GM23338 (cell line): Measurements from ENCODE around the gene IFRD1. TPM values are rescaled to one million over a fixed set of nuclear protein-coding genes. Genes with fewer than 3 reads are reported as not detected.

ENCODE experiments used
- ATAC-seq: fragments of 200-7000 bp; cut with Tn5 transposase; 3 replicates; pipeline ENCODE4 v1.9.1; 2020
- DNase-seq: peaks from one replicate; pipeline ENCODE4 v3.0.0-alpha.2; 2015; ENCODE audit warnings: low spot score
- H2AFZ ChIP-seq: fragments of 200-600 bp; sonication (generic); 2 replicates; pipeline ENCODE4 v1.8.0; 2016; ENCODE audit warnings: antibody characterized with exemption, mild to moderate bottlenecking, moderate library complexity
- H3F3A ChIP-seq: fragments of 200-600 bp; sonication (generic); replicated peaks from 2 replicates; pipeline ENCODE4 v1.8.0; 2017; ENCODE audit warnings: antibody characterized with exemption, mixed run types, low read depth
- H3K27ac ChIP-seq: fragments of 200-600 bp; sonication (generic); 2 replicates; pipeline ENCODE4 v1.6.1; 2016; ENCODE audit warnings: low read depth
- H3K27me3 ChIP-seq: fragments of 200-600 bp; sonication (generic); 2 replicates; pipeline ENCODE4 v1.8.0; 2016; ENCODE audit warnings: mild to moderate bottlenecking, mixed run types, moderate library complexity; ENCODE audit not compliant: insufficient read depth
- H3K36me3 ChIP-seq: fragments of 200-600 bp; sonication (generic); 2 replicates; pipeline ENCODE4 v1.8.0; 2016; ENCODE audit warnings: mild to moderate bottlenecking; ENCODE audit not compliant: insufficient read depth
- H3K4me1 ChIP-seq: fragments of 200-600 bp; sonication (generic); 2 replicates; pipeline ENCODE4 v1.8.0; 2016; ENCODE audit warnings: mild to moderate bottlenecking, moderate library complexity; ENCODE audit not compliant: insufficient read depth
- H3K4me2 ChIP-seq: fragments of 200-600 bp; sonication (generic); 2 replicates; pipeline ENCODE4 v1.7.1; 2017; ENCODE audit warnings: mixed run types
- H3K4me3 ChIP-seq: fragments of 200-600 bp; sonication (generic); 2 replicates; pipeline ENCODE4 v1.6.1; 2016; ENCODE audit warnings: mixed run types
- H3K79me2 ChIP-seq: fragments of 200-600 bp; sonication (generic); replicated peaks from 2 replicates; pipeline ENCODE4 v1.8.0; 2017; ENCODE audit warnings: mild to moderate bottlenecking; ENCODE audit not compliant: insufficient read depth
- H3K9me2 ChIP-seq: fragments of 200-600 bp; sonication (generic); 2 replicates; pipeline ENCODE4 v1.8.0; 2017; ENCODE audit not compliant: insufficient read depth
- H4K20me1 ChIP-seq: fragments of 200-600 bp; sonication (generic); replicated peaks from 2 replicates; pipeline ENCODE4 v1.8.0; 2017; ENCODE audit warnings: mild to moderate bottlenecking; ENCODE audit not compliant: insufficient read depth
- H3K27ac Mint-ChIP-seq: 2 replicates; pipeline ENCODE4 v1.8.0; 2020; ENCODE audit warnings: inconsistent platforms, mild to moderate bottlenecking, moderate library complexity, mixed read lengths
- H3K27me3 Mint-ChIP-seq: 3 replicates; pipeline ENCODE4 v1.8.0; 2022; ENCODE audit warnings: low read depth, mild to moderate bottlenecking, moderate library complexity, mixed read lengths, inconsistent platforms; ENCODE audit not compliant: insufficient read depth, poor library complexity
- H3K36me3 Mint-ChIP-seq: 3 replicates; pipeline ENCODE4 v1.8.0; 2021; ENCODE audit warnings: low read depth, mild to moderate bottlenecking, inconsistent platforms, moderate library complexity, mixed read lengths
- H3K4me1 Mint-ChIP-seq: 3 replicates; pipeline ENCODE4 v1.8.0; 2020; ENCODE audit warnings: mild to moderate bottlenecking, inconsistent platforms, mixed read lengths
- H3K4me3 Mint-ChIP-seq: 3 replicates; pipeline ENCODE4 v1.8.0; 2021; ENCODE audit warnings: moderate library complexity, mild to moderate bottlenecking, inconsistent platforms, mixed read lengths
- H3K9me3 Mint-ChIP-seq: 3 replicates; pipeline ENCODE4 v1.8.0; 2020; ENCODE audit warnings: moderate library complexity, mild to moderate bottlenecking, inconsistent platforms, mixed read lengths
- CREB1 ChIP-seq: fragments of 250-450 bp; sonication (Bioruptor Pico); IDR thresholded peaks from 2 replicates; pipeline ENCODE4 v1.5.0; 2020; ENCODE audit warnings: low read depth, mild to moderate bottlenecking, moderate library complexity
- ETS1 ChIP-seq: IDR thresholded peaks from 2 replicates; pipeline ENCODE4 v1.6.1; 2016; ENCODE audit warnings: antibody characterized with exemption
- EZH2 ChIP-seq: fragments of 200-600 bp; sonication (generic); IDR thresholded peaks from one replicate; pipeline ENCODE4 v1.8.0; 2017; ENCODE audit warnings: antibody characterized with exemption, mild to moderate bottlenecking, low read depth; ENCODE audit not compliant: unreplicated experiment
- EZH2phosphoT487 ChIP-seq: fragments of 200-600 bp; sonication (generic); IDR thresholded peaks from one replicate; pipeline ENCODE4 v1.8.1; 2018; ENCODE audit warnings: antibody characterized with exemption; ENCODE audit not compliant: unreplicated experiment
- JUNB ChIP-seq: IDR thresholded peaks from one replicate; pipeline ENCODE4 v1.6.1; 2016; ENCODE audit warnings: antibody characterized with exemption; ENCODE audit not compliant: unreplicated experiment
- NANOG ChIP-seq: IDR thresholded peaks from 2 replicates; pipeline ENCODE4 v1.6.1; 2016; ENCODE audit warnings: antibody characterized with exemption, borderline replicate concordance
- POLR2AphosphoS5 ChIP-seq: IDR thresholded peaks from 2 replicates; pipeline ENCODE4 v1.6.1; 2016; ENCODE audit warnings: antibody characterized with exemption, low read depth
- REST ChIP-seq: IDR thresholded peaks from one replicate; pipeline ENCODE4 v1.6.1; 2018; ENCODE audit warnings: antibody characterized with exemption; ENCODE audit not compliant: unreplicated experiment
- STAT1 ChIP-seq: IDR thresholded peaks from one replicate; pipeline ENCODE4 v1.6.1; 2016; ENCODE audit warnings: antibody characterized with exemption; ENCODE audit not compliant: unreplicated experiment
- ZNF114 ChIP-seq: fragments of 250-450 bp; sonication (Bioruptor Pico); IDR thresholded peaks from 2 replicates; pipeline ENCODE4 v1.5.0; 2020; ENCODE audit warnings: mild to moderate bottlenecking, moderate library complexity
- ZNF331 ChIP-seq: fragments of 250-450 bp; sonication (Bioruptor Pico); IDR thresholded peaks from 2 replicates; pipeline ENCODE4 v1.5.0; 2020; ENCODE audit warnings: low read depth, mild to moderate bottlenecking, moderate library complexity
- polyA plus RNA-seq: library from polyadenylated mRNA; unstranded; fragments of >200 nt; fragmentation: Nextera tagmentation; extraction: Ambion mirVana; gene quantifications from 2 replicates; pipeline ENCODE4 v1.2.1, GENCODE V29; 2016
- total RNA-seq: library from RNA; depleted of rRNA; stranded (reverse); fragments of >200 nt; shearing (Covaris generic); gene quantifications from 2 replicates; pipeline ENCODE4 v1.2.3, GENCODE V29; 2014
- TF ChIP-seq, protein P1 (sequence below), 2 experiments: fragments of 200-600 bp in 1 of 2; sonication (generic) in 1 of 2; conservative IDR thresholded peaks; 2 replicates each; pipeline versions ENCODE4 v1.5.1 to v1.6.1; 2016 to 2017; ENCODE audit warnings: antibody characterized with exemption in 2 of 2, low read depth in 2 of 2, mild to moderate bottlenecking in 2 of 2, moderate library complexity in 1 of 2
- TF ChIP-seq, protein P2 (sequence below): fragments of 250-450 bp; sonication (Bioruptor Pico); IDR thresholded peaks from 2 replicates; pipeline ENCODE4 v1.5.0; 2020; ENCODE audit warnings: mild to moderate bottlenecking, moderate library complexity

Gene IFRD1
- total and polyA plus RNA-seq, 2 experiments from 2014 or later: 69.6 to 73.6 TPM

GRCh38 chr7:112450807-112451761, 824 bp downstream of the IFRD1 start:
- ATAC-seq (peak; percentile 79), DNase-seq (peak; percentile 97)
- Mint-ChIP-seq H3K27ac (peak overlapping the region; percentile 99), H3K27me3 (peaks cover 13% of the 10 kb centered on the region), H3K4me3 (peak overlapping the region; percentile 96), H3K9me3 (no peaks in the 10 kb centered on the region), H3K4me1 (peaks cover 30% of the 10 kb centered on the region), H3K36me3 (peaks cover 24% of the 10 kb centered on the region)
- no peaks in the 10 kb centered on the region for H3K9me2 ChIP-seq
- H3K27ac ChIP-seq: peak overlapping the region; percentile 95
- peak overlapping the region; percentile 76 for H3K4me2 ChIP-seq
- H3K4me3 ChIP-seq: peak overlapping the region; percentile 98
- 0 out of 2 replicates have a peak overlapping the region, but pooled peaks have one; percentile 73 for H2AFZ ChIP-seq
- H3K27me3 ChIP-seq: no peaks in the 10 kb centered on the region
- TF ChIP-seq REST (no peak), EZH2 (no peak), ZNF331 (no peak), ZNF114 (CRISPR knock-in tag) (no peak), POLR2AphosphoS5 (0 out of 2 replicates have a peak, but pooled peaks have one; percentile 19), EZH2phosphoT487 (no peak), NANOG (no peak), STAT1 (no peak), ETS1 (peak; percentile 96), CREB1 (CRISPR knock-in tag) (peak; percentile 89), JUNB (no peak)
- TF ChIP-seq, protein P1, sequence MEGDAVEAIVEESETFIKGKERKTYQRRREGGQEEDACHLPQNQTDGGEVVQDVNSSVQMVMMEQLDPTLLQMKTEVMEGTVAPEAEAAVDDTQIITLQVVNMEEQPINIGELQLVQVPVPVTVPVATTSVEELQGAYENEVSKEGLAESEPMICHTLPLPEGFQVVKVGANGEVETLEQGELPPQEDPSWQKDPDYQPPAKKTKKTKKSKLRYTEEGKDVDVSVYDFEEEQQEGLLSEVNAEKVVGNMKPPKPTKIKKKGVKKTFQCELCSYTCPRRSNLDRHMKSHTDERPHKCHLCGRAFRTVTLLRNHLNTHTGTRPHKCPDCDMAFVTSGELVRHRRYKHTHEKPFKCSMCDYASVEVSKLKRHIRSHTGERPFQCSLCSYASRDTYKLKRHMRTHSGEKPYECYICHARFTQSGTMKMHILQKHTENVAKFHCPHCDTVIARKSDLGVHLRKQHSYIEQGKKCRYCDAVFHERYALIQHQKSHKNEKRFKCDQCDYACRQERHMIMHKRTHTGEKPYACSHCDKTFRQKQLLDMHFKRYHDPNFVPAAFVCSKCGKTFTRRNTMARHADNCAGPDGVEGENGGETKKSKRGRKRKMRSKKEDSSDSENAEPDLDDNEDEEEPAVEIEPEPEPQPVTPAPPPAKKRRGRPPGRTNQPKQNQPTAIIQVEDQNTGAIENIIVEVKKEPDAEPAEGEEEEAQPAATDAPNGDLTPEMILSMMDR (conservative IDR thresholded peaks at IDR 0.05; ENCODE audit: low read depth in 2 of 2): no peak
- TF ChIP-seq, protein P2, sequence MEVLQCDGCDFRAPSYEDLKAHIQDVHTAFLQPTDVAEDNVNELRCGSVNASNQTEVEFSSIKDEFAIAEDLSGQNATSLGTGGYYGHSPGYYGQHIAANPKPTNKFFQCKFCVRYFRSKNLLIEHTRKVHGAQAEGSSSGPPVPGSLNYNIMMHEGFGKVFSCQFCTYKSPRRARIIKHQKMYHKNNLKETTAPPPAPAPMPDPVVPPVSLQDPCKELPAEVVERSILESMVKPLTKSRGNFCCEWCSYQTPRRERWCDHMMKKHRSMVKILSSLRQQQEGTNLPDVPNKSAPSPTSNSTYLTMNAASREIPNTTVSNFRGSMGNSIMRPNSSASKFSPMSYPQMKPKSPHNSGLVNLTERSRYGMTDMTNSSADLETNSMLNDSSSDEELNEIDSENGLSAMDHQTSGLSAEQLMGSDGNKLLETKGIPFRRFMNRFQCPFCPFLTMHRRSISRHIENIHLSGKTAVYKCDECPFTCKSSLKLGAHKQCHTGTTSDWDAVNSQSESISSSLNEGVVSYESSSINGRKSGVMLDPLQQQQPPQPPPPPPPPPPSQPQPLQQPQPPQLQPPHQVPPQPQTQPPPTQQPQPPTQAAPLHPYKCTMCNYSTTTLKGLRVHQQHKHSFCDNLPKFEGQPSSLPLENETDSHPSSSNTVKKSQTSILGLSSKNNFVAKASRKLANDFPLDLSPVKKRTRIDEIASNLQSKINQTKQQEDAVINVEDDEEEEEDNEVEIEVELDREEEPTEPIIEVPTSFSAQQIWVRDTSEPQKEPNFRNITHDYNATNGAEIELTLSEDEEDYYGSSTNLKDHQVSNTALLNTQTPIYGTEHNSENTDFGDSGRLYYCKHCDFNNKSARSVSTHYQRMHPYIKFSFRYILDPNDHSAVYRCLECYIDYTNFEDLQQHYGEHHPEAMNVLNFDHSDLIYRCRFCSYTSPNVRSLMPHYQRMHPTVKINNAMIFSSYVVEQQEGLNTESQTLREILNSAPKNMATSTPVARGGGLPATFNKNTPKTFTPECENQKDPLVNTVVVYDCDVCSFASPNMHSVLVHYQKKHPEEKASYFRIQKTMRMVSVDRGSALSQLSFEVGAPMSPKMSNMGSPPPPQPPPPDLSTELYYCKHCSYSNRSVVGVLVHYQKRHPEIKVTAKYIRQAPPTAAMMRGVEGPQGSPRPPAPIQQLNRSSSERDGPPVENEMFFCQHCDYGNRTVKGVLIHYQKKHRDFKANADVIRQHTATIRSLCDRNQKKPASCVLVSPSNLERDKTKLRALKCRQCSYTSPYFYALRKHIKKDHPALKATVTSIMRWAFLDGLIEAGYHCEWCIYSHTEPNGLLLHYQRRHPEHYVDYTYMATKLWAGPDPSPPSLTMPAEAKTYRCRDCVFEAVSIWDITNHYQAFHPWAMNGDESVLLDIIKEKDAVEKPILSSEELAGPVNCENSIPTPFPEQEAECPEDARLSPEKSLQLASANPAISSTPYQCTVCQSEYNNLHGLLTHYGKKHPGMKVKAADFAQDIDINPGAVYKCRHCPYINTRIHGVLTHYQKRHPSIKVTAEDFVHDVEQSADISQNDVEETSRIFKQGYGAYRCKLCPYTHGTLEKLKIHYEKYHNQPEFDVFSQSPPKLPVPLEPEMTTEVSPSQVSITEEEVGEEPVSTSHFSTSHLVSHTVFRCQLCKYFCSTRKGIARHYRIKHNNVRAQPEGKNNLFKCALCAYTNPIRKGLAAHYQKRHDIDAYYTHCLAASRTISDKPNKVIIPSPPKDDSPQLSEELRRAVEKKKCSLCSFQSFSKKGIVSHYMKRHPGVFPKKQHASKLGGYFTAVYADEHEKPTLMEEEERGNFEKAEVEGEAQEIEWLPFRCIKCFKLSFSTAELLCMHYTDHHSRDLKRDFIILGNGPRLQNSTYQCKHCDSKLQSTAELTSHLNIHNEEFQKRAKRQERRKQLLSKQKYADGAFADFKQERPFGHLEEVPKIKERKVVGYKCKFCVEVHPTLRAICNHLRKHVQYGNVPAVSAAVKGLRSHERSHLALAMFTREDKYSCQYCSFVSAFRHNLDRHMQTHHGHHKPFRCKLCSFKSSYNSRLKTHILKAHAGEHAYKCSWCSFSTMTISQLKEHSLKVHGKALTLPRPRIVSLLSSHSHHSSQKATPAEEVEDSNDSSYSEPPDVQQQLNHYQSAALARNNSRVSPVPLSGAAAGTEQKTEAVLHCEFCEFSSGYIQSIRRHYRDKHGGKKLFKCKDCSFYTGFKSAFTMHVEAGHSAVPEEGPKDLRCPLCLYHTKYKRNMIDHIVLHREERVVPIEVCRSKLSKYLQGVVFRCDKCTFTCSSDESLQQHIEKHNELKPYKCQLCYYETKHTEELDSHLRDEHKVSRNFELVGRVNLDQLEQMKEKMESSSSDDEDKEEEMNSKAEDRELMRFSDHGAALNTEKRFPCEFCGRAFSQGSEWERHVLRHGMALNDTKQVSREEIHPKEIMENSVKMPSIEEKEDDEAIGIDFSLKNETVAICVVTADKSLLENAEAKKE (CRISPR knock-in tag): no peak
- no peaks in the 10 kb centered on the region for H3F3A ChIP-seq
- H4K20me1 ChIP-seq: peaks cover 22% of the 10 kb centered on the region
- peaks cover 14% of the 10 kb centered on the region for H3K4me1 ChIP-seq
- H3K79me2 ChIP-seq: peaks cover 54% of the 10 kb centered on the region
- H3K36me3 ChIP-seq: peaks cover 8% of the 10 kb centered on the region
